GM18526 (cell line): Measurements from ENCODE around the gene PARVB.

ENCODE experiments used
- POLR2A ChIP-seq: IDR thresholded peaks from 3 replicates; pipeline ENCODE4 v1.6.1; 2011; ENCODE audit not compliant: insufficient read length; ENCODE audit errors: extremely low read depth

PARVB gene

DNA sequence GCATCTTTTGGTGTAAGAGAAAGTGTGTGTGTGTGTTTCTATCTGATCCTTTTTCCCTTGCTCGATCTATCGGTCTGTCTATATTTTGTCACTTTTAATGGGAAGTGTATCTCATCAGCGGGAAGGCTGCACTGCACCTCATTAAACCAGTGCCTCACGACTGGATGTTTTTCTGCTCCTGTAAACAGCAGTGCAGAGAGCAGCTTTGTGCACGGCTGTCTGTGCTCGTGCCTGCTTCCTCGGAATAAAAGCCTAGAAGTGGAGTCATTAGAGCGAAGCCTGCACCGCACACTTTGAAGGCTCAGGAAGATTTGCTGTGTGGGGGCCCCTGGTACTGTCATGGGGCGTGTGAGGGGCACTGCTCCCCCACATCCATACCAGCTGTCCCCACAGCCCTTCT lies 129.6 kb downstream of the PARVB start:
- no peak for TF ChIP-seq POLR2A

DNA sequence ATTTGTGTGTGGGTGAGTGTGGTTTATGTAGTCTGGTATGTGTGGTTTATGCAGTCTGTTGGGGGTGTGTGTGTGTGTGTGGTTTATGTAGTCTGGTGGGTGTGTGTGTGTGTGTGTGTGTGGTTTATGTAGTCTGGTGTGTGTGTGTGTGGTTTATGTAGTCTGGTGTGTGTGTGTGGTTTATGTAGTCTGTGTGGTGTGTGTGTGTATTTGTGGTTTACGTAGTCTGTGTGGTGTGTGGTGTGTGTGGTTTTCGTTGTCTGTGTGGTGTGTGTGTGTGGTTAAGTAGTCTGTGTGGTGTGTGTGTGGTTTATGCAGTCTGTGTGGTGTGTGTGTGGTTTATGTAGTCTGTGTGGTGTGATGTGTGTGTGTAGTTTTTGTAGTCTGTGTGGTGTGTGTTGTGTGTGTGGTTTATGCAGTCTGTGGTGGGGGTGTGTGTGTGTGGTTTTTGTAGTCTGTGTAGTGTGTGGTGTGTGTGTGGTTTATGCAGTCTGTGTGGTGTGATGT lies 130.4 kb downstream of the PARVB start:
- TF ChIP-seq POLR2A, result no peak

DNA sequence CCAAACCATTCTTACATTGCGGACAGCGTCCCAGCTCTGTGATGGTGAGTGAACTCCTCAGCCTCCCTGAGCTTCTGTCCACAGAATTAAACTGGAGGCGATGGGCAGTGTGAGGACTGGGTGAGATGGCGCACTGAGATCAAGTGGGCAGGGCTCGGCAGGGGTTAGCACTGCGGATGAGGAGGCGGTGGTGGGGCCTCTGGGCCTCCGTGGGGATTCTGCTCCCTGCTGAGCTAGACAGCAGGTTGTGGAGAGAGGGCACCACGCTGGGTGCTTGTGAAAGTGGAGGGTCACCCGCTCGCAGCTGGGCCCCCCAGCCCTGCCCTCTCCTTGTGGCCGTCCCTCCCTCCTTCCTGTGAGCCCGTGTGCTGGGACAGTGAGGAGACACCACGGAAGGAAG lies 131.0 kb downstream of the PARVB start:
- no peak for TF ChIP-seq POLR2A

DNA sequence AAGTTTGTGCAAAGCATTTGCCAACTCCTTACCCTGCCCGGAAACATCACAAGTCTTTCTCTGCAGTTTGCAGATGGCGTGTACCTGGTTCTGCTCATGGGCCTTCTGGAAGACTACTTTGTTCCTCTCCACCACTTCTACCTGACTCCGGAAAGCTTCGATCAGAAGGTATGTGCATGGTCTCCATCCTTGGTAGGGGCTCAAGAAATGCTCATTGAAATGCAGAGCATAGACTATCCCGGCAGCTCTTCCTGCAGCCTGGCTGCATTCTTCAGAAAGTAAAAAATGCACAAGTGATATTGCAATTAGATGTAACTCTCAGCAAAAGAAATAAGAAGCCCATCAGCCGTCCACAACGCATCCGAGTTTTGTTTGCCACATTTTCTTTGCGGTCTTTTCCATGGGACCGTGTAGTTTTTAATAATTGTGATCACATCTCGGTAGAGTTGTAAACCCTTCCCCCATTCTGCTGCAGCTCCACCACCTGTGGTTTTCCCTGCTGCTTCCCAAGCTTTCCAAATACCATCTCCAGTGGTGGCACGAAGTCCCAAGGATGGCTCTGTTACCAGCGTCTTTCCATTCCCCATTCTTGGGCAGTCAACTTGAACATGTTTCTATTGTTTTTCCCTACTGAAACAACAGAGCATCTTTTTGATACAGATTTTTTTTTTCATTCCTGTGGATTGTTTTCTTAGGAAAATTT lies 134.0 kb downstream of the PARVB start:
- TF ChIP-seq POLR2A, result no peak

DNA sequence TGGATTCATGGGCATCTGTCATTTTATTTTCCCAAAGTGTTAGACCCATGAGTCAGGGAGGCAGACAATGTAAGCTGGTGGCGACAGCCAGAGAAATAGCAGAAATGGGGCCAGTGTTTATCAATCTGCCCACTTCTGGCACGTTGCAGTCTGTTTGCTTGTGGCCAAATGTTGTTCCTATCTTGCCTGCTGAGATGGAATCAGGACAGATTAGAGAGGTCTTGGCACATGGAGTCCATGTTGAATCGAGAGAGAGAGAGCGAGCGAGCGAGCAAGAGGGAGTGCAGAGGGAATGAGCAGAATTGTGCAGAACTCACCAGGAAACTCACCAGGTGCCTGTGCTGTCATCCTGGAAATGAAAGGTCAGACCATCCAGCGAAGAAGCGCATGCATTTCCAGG lies 134.7 kb downstream of the PARVB start:
- no peak for TF ChIP-seq POLR2A

DNA sequence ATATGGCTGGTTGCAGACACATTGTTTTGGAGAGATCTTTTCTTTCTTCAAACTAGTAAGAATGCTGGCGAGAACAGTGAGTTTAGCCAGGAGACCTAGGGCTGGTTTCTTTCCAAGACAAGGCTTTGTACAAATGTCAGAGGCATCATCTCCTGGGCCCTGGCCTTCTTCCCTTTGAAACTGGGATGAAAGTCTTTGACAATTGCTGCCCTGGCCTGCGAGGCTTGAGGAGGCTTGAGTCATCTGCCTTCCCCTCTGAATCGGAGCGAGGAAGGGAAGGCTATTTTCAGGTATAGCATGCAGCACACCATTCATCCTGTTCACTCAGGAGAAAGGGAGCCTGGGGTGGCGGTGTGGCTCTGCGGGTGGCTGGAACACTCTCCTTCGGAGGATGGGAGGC lies 135.1 kb downstream of the PARVB start:
- TF ChIP-seq POLR2A, result no peak

DNA sequence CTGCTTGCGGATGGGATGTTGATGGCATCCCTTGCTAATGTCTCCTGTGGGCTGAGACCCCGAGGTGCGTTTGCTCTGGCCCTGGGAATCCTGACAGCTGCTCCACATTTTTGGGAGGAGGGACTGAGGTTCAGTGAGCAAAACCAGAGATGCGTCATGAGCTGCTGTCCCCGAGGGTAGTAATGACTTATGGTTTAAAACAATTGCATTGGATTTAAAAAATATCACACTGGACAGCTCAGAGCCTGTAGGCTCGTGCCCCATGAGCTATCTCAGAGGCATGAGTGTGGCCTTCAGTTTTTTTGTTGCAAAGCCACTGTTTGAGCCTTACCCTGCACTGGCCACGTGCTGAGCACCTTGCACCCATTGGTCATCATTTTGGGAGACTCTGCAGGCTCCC lies 135.7 kb downstream of the PARVB start:
- TF ChIP-seq POLR2A, result no peak

DNA sequence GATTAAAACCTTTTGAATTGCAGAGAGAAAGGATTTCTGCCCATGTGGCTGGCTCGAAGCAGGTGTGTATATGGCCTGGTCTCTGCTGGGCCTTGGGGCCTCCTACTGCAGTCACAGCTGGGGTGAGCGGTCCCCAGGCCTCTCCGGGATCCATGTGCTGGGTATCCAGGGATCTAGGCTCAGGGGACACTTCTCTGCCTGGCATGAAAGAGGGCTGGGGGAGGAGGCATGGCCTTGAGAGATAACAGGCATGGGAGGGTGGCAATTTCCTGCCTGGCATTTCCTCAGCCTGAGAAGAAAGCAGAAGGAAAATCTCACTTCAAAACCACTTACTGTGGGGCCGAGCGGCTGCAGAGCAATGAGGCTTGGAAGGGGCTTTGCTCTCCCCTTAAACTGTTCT lies 136.3 kb downstream of the PARVB start:
- TF ChIP-seq POLR2A, result no peak

DNA sequence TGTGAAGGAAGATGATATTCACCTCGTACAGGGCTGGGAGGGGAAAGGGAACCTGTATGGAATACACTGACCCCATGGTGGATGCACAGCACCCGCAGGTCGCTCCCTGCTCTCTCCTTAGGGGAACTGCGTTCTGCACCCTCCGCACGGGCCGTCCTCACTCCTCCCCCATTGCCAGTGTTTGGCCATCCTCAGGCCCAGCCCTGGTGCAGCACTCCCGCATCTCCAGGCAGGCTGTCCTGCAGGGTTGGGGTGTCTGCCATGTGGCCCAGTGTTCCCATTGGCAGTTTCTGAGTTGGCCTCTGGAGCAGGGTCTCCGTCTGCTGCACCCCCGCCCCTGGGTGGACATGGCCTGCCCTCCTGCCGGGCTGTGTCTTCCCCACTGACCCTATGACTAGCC lies 137.6 kb downstream of the PARVB start:
- no peak for TF ChIP-seq POLR2A

DNA sequence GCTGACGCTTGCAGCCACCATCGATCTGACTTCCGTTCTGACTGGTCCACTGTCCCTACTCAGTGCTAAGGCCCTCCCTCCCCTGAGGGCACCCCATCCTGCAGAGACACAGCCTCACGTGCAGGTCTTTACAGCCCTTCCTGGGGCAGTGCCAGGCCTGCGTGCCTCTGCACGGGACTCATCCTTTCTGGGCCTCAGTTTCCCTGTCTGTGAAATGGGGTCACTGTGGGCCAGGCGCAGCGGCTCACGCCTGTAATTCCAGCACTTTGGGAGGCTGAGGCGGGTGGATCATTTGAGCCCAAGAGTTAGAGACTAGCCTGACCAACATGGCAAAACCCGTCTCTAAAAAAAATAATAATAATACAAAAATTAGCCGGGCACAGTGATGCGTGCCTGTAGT lies 138.9 kb downstream of the PARVB start:
- TF ChIP-seq POLR2A, result no peak

DNA sequence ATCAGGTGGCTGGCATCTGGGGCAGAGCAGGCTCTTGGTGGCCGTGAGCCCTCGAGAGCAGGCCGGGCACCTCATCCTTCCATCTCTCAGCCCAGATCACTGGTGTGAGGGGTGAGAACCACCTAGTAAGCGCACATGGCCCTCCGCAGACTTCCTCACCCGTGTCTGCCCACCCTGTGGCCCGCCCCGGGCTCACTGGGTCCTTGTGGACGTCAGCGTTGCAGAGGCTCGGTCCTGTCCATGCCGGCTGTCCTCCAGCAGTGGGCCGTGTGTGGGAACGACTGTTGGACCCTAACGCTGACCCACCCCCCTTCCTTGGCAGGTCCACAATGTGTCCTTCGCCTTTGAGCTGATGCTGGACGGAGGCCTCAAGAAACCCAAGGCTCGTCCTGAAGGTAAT lies 139.4 kb downstream of the PARVB start:
- TF ChIP-seq POLR2A, result no peak

DNA sequence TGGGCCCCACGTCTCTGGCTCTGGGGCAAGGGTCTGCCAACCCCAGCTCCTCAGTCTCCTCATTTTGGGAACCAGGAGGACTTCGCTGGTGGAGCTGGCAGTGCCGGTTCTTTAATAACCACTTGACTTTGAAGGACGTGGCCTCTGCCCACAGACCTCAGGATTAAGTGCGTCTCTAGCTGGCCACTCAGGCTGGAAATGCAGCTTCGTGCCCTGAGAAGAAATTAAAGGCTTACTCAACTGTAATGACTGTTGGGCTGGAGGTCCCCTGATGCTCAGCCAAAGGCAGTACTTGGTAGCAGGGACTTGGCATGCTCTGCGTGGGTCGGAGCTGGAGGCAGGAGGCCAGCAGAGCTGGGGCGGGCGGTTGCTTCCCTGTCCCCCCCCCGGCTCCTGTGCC lies 139.9 kb downstream of the PARVB start:
- no peak for TF ChIP-seq POLR2A

DNA sequence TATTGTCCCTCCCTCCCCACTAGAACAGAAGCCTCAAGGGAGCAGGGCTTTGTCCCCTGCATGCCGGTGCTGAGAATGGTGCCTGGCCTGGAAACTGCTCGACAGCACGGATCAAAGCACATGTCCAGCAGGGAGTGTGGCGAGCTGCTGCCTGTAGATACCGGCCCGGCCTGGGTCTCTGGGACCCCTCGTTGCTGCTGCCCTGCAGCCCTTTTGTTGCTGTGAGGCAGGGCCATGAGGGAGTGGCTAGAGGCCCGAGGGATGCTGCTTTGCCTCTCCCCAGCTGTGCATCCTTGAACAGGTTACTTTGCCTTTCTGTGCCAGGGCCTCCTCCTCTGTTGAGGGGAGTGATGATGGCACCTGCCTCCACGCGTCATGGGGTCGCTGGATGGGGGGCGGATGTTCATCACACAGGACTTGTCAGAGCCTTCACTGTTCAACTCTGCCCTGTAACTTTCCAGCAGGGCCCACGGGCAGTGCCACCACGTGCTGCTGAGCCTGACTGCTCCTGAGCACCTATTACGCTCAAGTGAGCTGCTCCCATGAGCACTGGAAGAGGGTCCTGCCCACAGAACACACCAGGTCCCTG lies 141.3 kb downstream of the PARVB start:
- TF ChIP-seq POLR2A, result no peak

DNA sequence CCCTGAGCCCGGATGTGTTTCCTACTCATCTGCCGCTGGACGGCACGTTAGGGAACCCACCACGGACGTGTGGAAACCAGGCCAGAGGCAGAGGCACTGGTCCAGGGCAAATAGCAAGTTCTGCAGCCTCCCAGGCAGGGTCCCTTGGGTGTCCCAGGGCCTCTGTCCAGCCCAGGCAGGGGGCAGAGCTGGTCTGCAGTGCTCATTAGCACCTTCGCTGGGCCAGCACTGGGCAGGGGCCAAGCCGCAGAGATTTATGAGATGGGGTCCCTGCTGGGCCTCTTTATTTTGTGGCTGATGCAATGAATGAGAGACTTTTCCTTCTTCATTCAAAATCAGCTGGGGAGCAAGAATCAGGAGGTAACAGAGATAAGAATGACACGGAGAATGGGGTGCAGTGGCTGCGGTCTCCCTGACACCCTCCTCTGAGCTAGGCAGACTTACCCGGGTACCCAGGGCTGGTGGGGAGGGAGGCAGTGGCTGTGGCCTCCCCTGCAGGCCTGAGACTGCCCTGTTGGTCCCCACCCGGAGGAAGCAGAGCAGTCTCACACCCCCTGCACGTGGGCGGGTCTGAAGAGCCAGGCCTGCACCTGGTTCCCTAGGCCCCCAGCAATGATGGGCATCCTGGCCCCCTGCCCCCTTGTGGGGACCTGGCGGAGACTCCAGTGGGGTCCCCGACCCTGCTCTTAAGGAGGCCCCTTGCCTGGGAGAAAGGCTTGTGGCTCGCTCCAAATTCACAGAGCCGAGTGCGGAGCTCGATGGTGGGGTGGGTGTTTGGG lies 142.6 kb downstream of the PARVB start:
- TF ChIP-seq POLR2A, result no peak

DNA sequence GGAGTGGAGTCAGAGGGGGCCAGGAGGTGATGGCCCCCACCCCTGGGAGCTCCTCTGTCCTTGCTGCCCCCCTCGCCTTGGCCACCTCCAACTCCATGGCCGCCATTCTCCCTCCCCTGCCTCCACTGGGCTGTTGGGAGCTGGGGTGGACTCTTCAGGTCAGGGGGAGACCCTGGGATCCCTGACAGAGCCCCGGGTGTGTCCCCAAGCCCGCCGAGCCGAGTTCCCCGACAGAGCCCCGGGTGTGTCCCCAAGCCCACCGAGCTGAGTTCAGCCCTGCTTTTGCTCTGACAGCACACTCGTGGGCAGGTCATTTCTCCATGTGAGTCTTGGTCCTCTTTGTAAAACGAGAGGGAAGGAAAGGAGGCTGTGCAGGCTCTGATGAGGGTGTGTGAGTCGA lies 143.4 kb downstream of the PARVB start:
- no peak for TF ChIP-seq POLR2A

DNA sequence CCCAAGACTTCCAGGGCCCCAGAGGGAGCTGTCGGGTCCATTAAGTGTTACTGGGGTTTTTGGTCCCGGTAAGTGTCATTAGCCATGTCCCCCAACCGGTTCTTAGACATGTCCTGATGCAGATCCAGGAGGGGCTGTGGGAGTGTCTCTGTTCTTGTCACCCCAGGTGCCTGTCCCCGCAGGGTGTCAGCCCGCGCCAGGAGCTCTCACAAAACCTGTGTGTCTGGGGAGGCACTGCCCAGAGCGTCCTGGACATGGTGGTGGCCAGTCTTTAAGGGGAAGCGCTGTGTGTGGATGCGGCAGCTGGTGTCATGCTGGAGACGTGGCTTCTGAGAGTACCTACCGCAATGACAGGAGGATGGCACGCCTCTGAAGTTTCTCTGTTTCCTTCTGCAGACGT lies 144.1 kb downstream of the PARVB start:
- TF ChIP-seq POLR2A, result no peak
